DND-41 (cell line): ENCODE data around the gene CSRP1.

Experiments
- CTCF ChIP-seq: IDR thresholded peaks from 2 replicates; pipeline ENCODE4 v1.5.1; 2012; ENCODE audit warnings: borderline replicate concordance, low read length, moderate library complexity, mild to moderate bottlenecking; ENCODE audit not compliant: poor library complexity, severe bottlenecking; ENCODE audit errors: extremely low read depth
- EZH2 ChIP-seq: IDR thresholded peaks from 3 replicates; pipeline ENCODE4 v1.6.1; 2012; ENCODE audit warnings: borderline replicate concordance, low read depth, mild to moderate bottlenecking, moderate library complexity, low read length, inconsistent platforms; ENCODE audit not compliant: severe bottlenecking

GRCh38 chr1:201448990-201449389 lies 57.9 kb downstream of the CSRP1 start:
- TF ChIP-seq EZH2: no peak
- TF ChIP-seq CTCF: no peak
